GM12878 (cell line): Measurements from ENCODE around the gene STAB2. TPM values are rescaled to one million over a fixed set of nuclear protein-coding genes. Genes with fewer than 3 reads are reported as not detected.

ENCODE experiments used
- ATAC-seq: fragments of 200-7000 bp; cut with Tn5 transposase; 3 replicates; pipeline ENCODE4 v1.9.1; 2020; ENCODE audit warnings: mild to moderate bottlenecking, moderate library complexity
- BruUV-seq: library from RNA; stranded (reverse); fragments of 400-500 nt; replicated peaks from 2 replicates; lab custom pipeline; 2021; lab: Mats Ljungman, UMichigan
- CTCF ChIA-PET: fragments of 300-600 bp; sonication (Branson Sonifier 250); formaldehyde crosslinking; extraction: SDS; loops from one replicate; lab custom pipeline; 2021; ENCODE audit warnings: inconsistent platforms; lab: Yijun Ruan, JAX
- POLR2A ChIA-PET: fragments of 350-600 bp; formaldehyde crosslinking; extraction: SDS; loops from one replicate; lab custom pipeline; 2021; ENCODE audit warnings: inconsistent platforms; lab: Charles Lee
- RAD21 ChIA-PET: fragments of 300-600 bp; sonication (Branson Sonifier 250); formaldehyde crosslinking; loops from one replicate; lab custom pipeline; 2023; ENCODE audit warnings: antibody characterized with exemption; ENCODE audit not compliant: unreplicated experiment; lab: Charles Lee
- SMC1A ChIA-PET: fragments of 300-600 bp; sonication (Branson Sonifier 250); formaldehyde crosslinking; loops from one replicate; lab custom pipeline; 2023; ENCODE audit not compliant: unreplicated experiment, uncharacterized antibody; lab: Charles Lee
- DNase-seq: peaks from one replicate; pipeline ENCODE4 v3.0.0-alpha.2; 2011; ENCODE audit warnings: low read depth, low spot score
- FAIRE-seq: peaks from 3 replicates; lab custom pipeline; 2011; peaks lifted over from hg19 to GRCh38; lab: Jason Lieb, UNC
- H2AFZ ChIP-seq: 2 replicates; pipeline ENCODE4 v1.6.0; 2011; ENCODE audit warnings: low read depth, low read length, control low read depth; ENCODE audit not compliant: control insufficient read depth
- H3K27ac ChIP-seq: 2 replicates; pipeline ENCODE4 v1.5.1; 2011; ENCODE audit warnings: control low read depth; ENCODE audit not compliant: control insufficient read depth, insufficient read depth
- H3K27me3 ChIP-seq, 2 experiments: replicated peaks in 1 of 2; 2 replicates each; pipeline versions ENCODE4 v1.6.0 to v1.6.1; 2011; ENCODE audit warnings: low read length in 1 of 2; ENCODE audit not compliant: control insufficient read depth in 2 of 2, insufficient read depth in 2 of 2
- H3K36me3 ChIP-seq, 2 experiments: 2 replicates each; pipeline ENCODE4 v1.5.1; 2011; ENCODE audit warnings: low read length in 1 of 2; ENCODE audit not compliant: control insufficient read depth in 2 of 2, insufficient read depth in 2 of 2
- H3K4me1 ChIP-seq: 2 replicates; pipeline ENCODE4 v1.6.1; 2011; ENCODE audit warnings: mild to moderate bottlenecking, low read length, moderate library complexity, mixed read lengths; ENCODE audit not compliant: control insufficient read depth, insufficient read depth
- H3K4me2 ChIP-seq: 2 replicates; pipeline ENCODE4 v1.6.0; 2011; ENCODE audit warnings: control low read depth; ENCODE audit not compliant: control insufficient read depth, insufficient read depth
- H3K4me3 ChIP-seq: fragments of 200-600 bp; sonication (generic); 2 replicates; pipeline ENCODE4 v1.5.1; 2016
- H3K79me2 ChIP-seq: 2 replicates; pipeline ENCODE4 v1.6.0; 2011; ENCODE audit warnings: low read length; ENCODE audit not compliant: control insufficient read depth, insufficient read depth
- H3K9ac ChIP-seq: 2 replicates; pipeline ENCODE4 v1.8.0; 2011; ENCODE audit warnings: low read length, control low read depth, mixed read lengths; ENCODE audit not compliant: control insufficient read depth, insufficient read depth
- H3K9me3 ChIP-seq: replicated peaks from 3 replicates; pipeline ENCODE4 v1.5.1; 2011; ENCODE audit warnings: mild to moderate bottlenecking, low read length; ENCODE audit not compliant: control insufficient read depth, insufficient read depth
- H4K20me1 ChIP-seq: 2 replicates; pipeline ENCODE4 v1.6.0; 2011; ENCODE audit not compliant: control insufficient read depth, insufficient read depth
- BHLHE40 ChIP-seq, 2 experiments: fragments of 450-650 bp in 1 of 2; IDR thresholded peaks; 2 replicates each; pipeline ENCODE4 v1.6.1; 2011 to 2017; ENCODE audit warnings: low read depth in 2 of 2, borderline replicate concordance in 1 of 2, improper control_type of control experiment in 1 of 2, low read length in 1 of 2, mild to moderate bottlenecking in 1 of 2
- FOXM1 ChIP-seq: IDR thresholded peaks from 2 replicates; pipeline ENCODE4 v1.6.1; 2012; ENCODE audit warnings: low read depth, mild to moderate bottlenecking, inconsistent platforms, low read length, moderate library complexity
- HDAC2 ChIP-seq: fragments of 200-600 bp; sonication (generic); IDR thresholded peaks from 2 replicates; pipeline ENCODE4 v1.6.1; 2017
- IRF4 ChIP-seq: IDR thresholded peaks from 2 replicates; pipeline ENCODE4 v1.6.1; 2011; ENCODE audit warnings: low read depth, low read length
- MEF2A ChIP-seq: IDR thresholded peaks from 2 replicates; pipeline ENCODE4 v1.6.1; 2011; ENCODE audit warnings: low read depth, mild to moderate bottlenecking, low read length, moderate library complexity; ENCODE audit not compliant: insufficient read depth
- RB1 ChIP-seq: fragments of 450-650 bp; formaldehyde crosslinking; IDR thresholded peaks from 2 replicates; pipeline ENCODE4 v1.6.1; 2017; ENCODE audit warnings: mild to moderate bottlenecking, borderline replicate concordance
- SMC3 ChIP-seq: IDR thresholded peaks from 2 replicates; pipeline ENCODE4 v1.6.1; 2011; ENCODE audit warnings: low read length, improper control_type of control experiment, borderline replicate concordance
- WGBS: methylation state at CpG from one replicate; pipeline ENCODE4 v1.1.6; 2016; ENCODE audit warnings: low lambda C conversion rate; ENCODE audit not compliant: insufficient replicate concordance, insufficient coverage; ENCODE audit errors: missing lambda C conversion rate; 5-methylcytosine and 5-hydroxymethylcytosine counted together
- in situ Hi-C: fragments of 300-500 bp; cut with MboI; formaldehyde crosslinking; loops from 9 replicates; pipeline ENCODE4 v1.14.3; 2018; ENCODE audit warnings: mixed read lengths
- intact Hi-C: fragments of 100-400 bp; cut with micrococcal nuclease; formaldehyde crosslinking; loops from one replicate; pipeline ENCODE4 v1.14.2; 2022; ENCODE audit not compliant: unreplicated experiment
- polyA plus RNA-seq, 11 experiments: library from polyadenylated mRNA; depleted of rRNA in 4 of 11; unstranded in 6 of 11; stranded (reverse) in 5 of 11; fragments of >200 nt; fragmentation: Nextera tagmentation in 4 of 11; fragmentation: Illumina TruSeq in 1 of 11; extraction: Ambion mirVana in 4 of 11; extraction: Trizol in 1 of 11; gene quantifications; 1 replicate in 1 of 11; 2 replicates in 10 of 11; pipeline versions ENCODE4 v1.2.1 to v1.2.3, GENCODE V29; 2011 to 2016; ENCODE audit warnings: inconsistent platforms in 2 of 11, missing spikeins in 2 of 11, low read depth in 1 of 11
- total RNA-seq, 4 experiments: library from RNA; depleted of rRNA in 3 of 4; stranded (reverse); fragments of >200 nt in 3 of 4; fragmentation: Illumina TruSeq in 1 of 4; extraction: Trizol in 1 of 4; gene quantifications; 2 replicates each; pipeline versions ENCODE4 v1.2.1 to v1.2.3, GENCODE V29; 2013 to 2021
- TF ChIP-seq, protein P1 (sequence below): fragments of 450-650 bp; IDR thresholded peaks from 2 replicates; pipeline ENCODE4 v1.6.1; 2017; ENCODE audit warnings: mild to moderate bottlenecking, moderate library complexity
- TF ChIP-seq, protein P2 (sequence below): IDR thresholded peaks from 2 replicates; pipeline ENCODE4 v1.6.1; 2011; ENCODE audit warnings: low read depth, mild to moderate bottlenecking, low read length, moderate library complexity, borderline replicate concordance; ENCODE audit errors: extremely low read depth

The STAB2 gene
- total and polyA plus RNA-seq, 10 of the 15 experiments (the other 5 are each of a cell fraction or from before 2014, with no cell fraction given), result 0.37 TPM; not detected in 9

DNA sequence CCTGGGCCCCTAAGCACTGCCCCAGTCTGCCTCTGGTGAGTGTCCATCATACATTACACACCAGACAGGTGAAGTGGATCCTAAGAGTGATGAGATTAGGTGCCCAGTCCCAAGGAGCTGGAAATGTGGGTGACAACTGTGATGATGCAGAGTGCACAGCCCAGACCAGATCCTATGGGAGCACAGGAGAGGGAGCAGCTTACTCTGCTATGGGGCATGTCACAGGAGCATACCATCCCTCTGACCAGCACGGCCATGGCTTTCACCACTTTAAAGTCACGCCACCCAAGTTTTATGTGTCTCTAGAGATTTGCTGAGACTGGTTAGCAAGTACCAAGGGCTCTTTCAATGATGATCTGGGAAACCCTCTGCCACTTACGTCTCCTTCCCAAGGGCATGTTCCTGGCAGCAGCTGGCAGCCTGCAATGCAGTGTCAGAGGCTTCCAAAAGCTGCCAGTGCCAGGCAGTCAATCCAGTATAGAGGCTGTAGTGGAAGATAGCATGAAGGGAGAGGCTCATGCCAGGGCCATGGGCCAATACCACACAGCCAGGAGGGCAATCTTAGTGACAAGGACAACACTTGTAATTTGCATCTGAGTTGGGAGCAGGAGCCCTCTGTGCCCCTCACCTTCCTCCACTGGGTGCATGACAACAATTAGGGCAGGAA, 40.2 kb downstream of the STAB2 start:
- 35% methylated on average over 3 of the region's 3 CpGs for WGBS
- H3K36me3 ChIP-seq, result no peaks in the 10 kb centered on the region
- no peak overlapping the region for H3K4me2 ChIP-seq
- H3K27me3 ChIP-seq, result no peaks in the 10 kb centered on the region; a peak in 1 of 4 replicates
- FAIRE-seq, result no peak
- no peaks in the 10 kb centered on the region for H3K9me3 ChIP-seq
- H3K9ac ChIP-seq, result no peak overlapping the region
- in situ Hi-C loops, result no loop called here
- no peak overlapping the region for H3K27ac ChIP-seq
- DNase-seq, result no peak
- no peaks in the 10 kb centered on the region for H3K4me1 ChIP-seq
- H4K20me1 ChIP-seq, result no peaks in the 10 kb centered on the region
- intact Hi-C loops, result no loop called here
- CTCF ChIA-PET, result interaction anchor here (0.7 kb wide), 1 partner anchor 39 kb away, joined by 3 read pairs; no protein-coding TSS in a partner anchor
- no peak overlapping the region for H2AFZ ChIP-seq
- no peak for ATAC-seq
- no peak overlapping the region for H3K4me3 ChIP-seq
- SMC1A ChIA-PET, result interaction anchor here (1.0 kb wide), 1 partner anchor 54 kb away, joined by 3 read pairs; no protein-coding TSS in a partner anchor
- RAD21 ChIA-PET, result no interaction called here
- BruUV-seq, result no TSS peak
- no peaks in the 10 kb centered on the region for H3K79me2 ChIP-seq
- POLR2A ChIA-PET, result no interaction called here
- no peak for TF ChIP-seq HDAC2

DNA sequence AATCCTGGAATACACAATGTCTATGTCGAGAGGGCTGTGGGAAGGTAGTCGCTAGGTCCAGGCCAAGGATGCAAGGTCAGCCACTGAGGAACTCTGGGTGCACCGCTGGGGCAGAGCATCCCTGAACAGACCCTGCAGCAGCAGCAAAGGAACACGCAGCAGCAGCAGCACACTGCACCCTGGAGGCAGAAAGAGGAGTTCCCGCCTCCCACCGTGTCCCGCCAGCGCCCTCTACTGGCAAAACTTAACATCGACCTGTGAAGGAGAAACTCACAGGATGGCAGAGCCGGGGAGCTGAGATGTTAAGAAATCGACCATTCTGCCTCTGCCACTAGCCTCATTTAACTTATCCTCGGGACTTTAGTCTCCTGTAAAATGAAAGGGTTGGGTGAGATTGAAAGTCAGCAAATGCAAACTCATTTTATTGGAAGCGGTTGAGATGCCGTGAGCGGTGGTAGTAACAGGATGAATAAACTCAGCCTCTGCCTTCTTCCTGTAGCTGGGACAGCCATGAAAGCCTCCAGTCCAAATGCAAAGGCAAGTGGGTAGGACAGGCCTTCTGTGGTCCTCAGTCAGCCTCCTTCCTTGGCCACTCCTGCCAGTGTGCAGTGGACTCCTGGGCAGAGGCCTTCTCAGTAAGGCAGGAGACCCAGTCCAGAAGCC, 45.6 kb downstream of the STAB2 start:
- ChIA-PET SMC1A (interaction anchor here (0.6 to 3.2 kb wide), 16 partner anchors 8 to 750 kb away, joined by 3 to 25 read pairs (median 4); no protein-coding TSS in a partner anchor), RAD21 (interaction anchor here (0.7 to 1.9 kb wide), 14 partner anchors 9 to 754 kb away, joined by 3 to 14 read pairs (median 4); partner anchors contain the start of gene STAB2), POLR2A (no interaction called here), CTCF (interaction anchor here (0.7 to 5.8 kb wide), 37 partner anchors 8 to 749 kb away, joined by 3 to 84 read pairs (median 5); partner anchors contain the start of genes C12orf42 and STAB2)
- Histone ChIP-seq H3K27me3 (no peaks in the 10 kb centered on the region; a peak in 1 of 4 replicates), H4K20me1 (no peaks in the 10 kb centered on the region), H3K9me3 (no peaks in the 10 kb centered on the region), H3K4me1 (no peaks in the 10 kb centered on the region), H3K4me2 (no peak overlapping the region), H3K36me3 (no peaks in the 10 kb centered on the region), H2AFZ (peak overlapping the region; percentile 36), H3K9ac (no peak overlapping the region), H3K79me2 (no peaks in the 10 kb centered on the region), H3K4me3 (no peak overlapping the region), H3K27ac (no peak overlapping the region)
- intact Hi-C loops (loop anchor here (1.0 to 5.0 kb wide), 3 partner anchors 57 to 749 kb away; no protein-coding TSS in a partner anchor), in situ Hi-C loops (loop anchor here (5.0 kb wide), 1 partner anchor 50 kb away; no protein-coding TSS in a partner anchor)
- no TSS peak for BruUV-seq
- FAIRE-seq, result peak; percentile 85
- WGBS, result 25% methylated on average over 15 of the region's 15 CpGs
- ATAC-seq, result peak; percentile 98
- peak; percentile 31 for DNase-seq
- TF ChIP-seq, protein P1, sequence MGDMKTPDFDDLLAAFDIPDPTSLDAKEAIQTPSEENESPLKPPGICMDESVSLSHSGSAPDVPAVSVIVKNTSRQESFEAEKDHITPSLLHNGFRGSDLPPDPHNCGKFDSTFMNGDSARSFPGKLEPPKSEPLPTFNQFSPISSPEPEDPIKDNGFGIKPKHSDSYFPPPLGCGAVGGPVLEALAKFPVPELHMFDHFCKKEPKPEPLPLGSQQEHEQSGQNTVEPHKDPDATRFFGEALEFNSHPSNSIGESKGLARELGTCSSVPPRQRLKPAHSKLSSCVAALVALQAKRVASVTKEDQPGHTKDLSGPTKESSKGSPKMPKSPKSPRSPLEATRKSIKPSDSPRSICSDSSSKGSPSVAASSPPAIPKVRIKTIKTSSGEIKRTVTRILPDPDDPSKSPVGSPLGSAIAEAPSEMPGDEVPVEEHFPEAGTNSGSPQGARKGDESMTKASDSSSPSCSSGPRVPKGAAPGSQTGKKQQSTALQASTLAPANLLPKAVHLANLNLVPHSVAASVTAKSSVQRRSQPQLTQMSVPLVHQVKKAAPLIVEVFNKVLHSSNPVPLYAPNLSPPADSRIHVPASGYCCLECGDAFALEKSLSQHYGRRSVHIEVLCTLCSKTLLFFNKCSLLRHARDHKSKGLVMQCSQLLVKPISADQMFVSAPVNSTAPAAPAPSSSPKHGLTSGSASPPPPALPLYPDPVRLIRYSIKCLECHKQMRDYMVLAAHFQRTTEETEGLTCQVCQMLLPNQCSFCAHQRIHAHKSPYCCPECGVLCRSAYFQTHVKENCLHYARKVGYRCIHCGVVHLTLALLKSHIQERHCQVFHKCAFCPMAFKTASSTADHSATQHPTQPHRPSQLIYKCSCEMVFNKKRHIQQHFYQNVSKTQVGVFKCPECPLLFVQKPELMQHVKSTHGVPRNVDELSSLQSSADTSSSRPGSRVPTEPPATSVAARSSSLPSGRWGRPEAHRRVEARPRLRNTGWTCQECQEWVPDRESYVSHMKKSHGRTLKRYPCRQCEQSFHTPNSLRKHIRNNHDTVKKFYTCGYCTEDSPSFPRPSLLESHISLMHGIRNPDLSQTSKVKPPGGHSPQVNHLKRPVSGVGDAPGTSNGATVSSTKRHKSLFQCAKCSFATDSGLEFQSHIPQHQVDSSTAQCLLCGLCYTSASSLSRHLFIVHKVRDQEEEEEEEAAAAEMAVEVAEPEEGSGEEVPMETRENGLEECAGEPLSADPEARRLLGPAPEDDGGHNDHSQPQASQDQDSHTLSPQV, result peak; percentile 84
- peak; percentile 75; the same call in 1 of the 2 replicates for TF ChIP-seq FOXM1
- peak; percentile 95 for TF ChIP-seq SMC3
- peak; percentile 83; the same call in 1 of the 2 replicates for TF ChIP-seq RB1
- TF ChIP-seq MEF2A, result 0 out of 2 replicates have a peak, but pooled peaks have one; percentile 29
- peak; percentile 49; the same call in 1 of the 2 replicates for TF ChIP-seq IRF4
- TF ChIP-seq, protein P2, sequence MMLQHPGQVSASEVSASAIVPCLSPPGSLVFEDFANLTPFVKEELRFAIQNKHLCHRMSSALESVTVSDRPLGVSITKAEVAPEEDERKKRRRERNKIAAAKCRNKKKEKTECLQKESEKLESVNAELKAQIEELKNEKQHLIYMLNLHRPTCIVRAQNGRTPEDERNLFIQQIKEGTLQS, result peak; percentile 70; the same call in 1 of the 2 replicates
- 0 out of 4 replicates have a peak, but pooled peaks of 1 of the 2 experiments have one; percentile 22 for TF ChIP-seq BHLHE40 (IDR thresholded peaks at IDR 0.05; ENCODE audit: borderline replicate concordance in 1 of 2, low read depth in 2 of 2, low read length in 1 of 2)
